ENCODE measurements around the gene CACNB2.

Gene CACNB2

GRCh38 chr10:18140149-18140956 lies at the start of gene CACNB2:
CACNB2 (plus strand) TSS chr10:18140424.
- in situ Hi-C loops (cut with HindIII; ENCODE audit: low pct_unique_long_range_greater_than_20kb, low sequenced_read_pairs), result no loop called here
- DNase-seq (ENCODE audit: low read depth in 1 of 2, low spot score in 1 of 2), result peak; percentile 57 to 58
- no peak for TF ChIP-seq JUND (IDR thresholded peaks at IDR 0.05; ENCODE audit: low read depth)

GRCh38 chr10:18094332-18094731 lies 45.9 kb upstream of the CACNB2 start:
- in situ Hi-C loops (cut with HindIII; ENCODE audit: low pct_unique_long_range_greater_than_20kb, low sequenced_read_pairs), result no loop called here

GRCh38 chr10:18094793-18095192 lies 45.4 kb upstream of the CACNB2 start:
- in situ Hi-C loops (cut with HindIII; ENCODE audit: low pct_unique_long_range_greater_than_20kb, low sequenced_read_pairs), result no loop called here
- TF ChIP-seq JUND (IDR thresholded peaks at IDR 0.05; ENCODE audit: low read depth), result no peak
- DNase-seq (ENCODE audit: low read depth in 1 of 2, low spot score in 1 of 2), result no peak

More at GRCh38 chr10:18094332-18094731, 45.9 kb upstream of the CACNB2 start:
- TF ChIP-seq JUND (IDR thresholded peaks at IDR 0.05; ENCODE audit: low read depth), result no peak
- no peak for DNase-seq (ENCODE audit: low read depth in 1 of 2, low spot score in 1 of 2)

- DNase-seq (ENCODE audit: low read depth in 1 of 2, low spot score in 1 of 2), result no peak
- in situ Hi-C loops (cut with HindIII; ENCODE audit: low pct_unique_long_range_greater_than_20kb, low sequenced_read_pairs), result no loop called here
- no peak for TF ChIP-seq JUND (IDR thresholded peaks at IDR 0.05; ENCODE audit: low read depth)
Measured at GRCh38 chr10:18097524-18097923, 42.7 kb upstream of the CACNB2 start.

- no peak for TF ChIP-seq JUND (IDR thresholded peaks at IDR 0.05; ENCODE audit: low read depth)
- DNase-seq (ENCODE audit: low read depth in 1 of 2, low spot score in 1 of 2), result no peak
- in situ Hi-C loops (cut with HindIII; ENCODE audit: low pct_unique_long_range_greater_than_20kb, low sequenced_read_pairs), result no loop called here
Measured at GRCh38 chr10:18098201-18098600, 42.0 kb upstream of the CACNB2 start.

GRCh38 chr10:18099415-18099814 lies 40.8 kb upstream of the CACNB2 start:
- in situ Hi-C loops (cut with HindIII; ENCODE audit: low pct_unique_long_range_greater_than_20kb, low sequenced_read_pairs), result no loop called here
- no peak for DNase-seq (ENCODE audit: low read depth in 1 of 2, low spot score in 1 of 2)
- TF ChIP-seq JUND (IDR thresholded peaks at IDR 0.05; ENCODE audit: low read depth), result no peak

- DNase-seq (ENCODE audit: low read depth in 1 of 2, low spot score in 1 of 2), result no peak
- TF ChIP-seq JUND (IDR thresholded peaks at IDR 0.05; ENCODE audit: low read depth), result no peak
- in situ Hi-C loops (cut with HindIII; ENCODE audit: low pct_unique_long_range_greater_than_20kb, low sequenced_read_pairs), result no loop called here
Measured at GRCh38 chr10:18100669-18101068, 39.6 kb upstream of the CACNB2 start.

- TF ChIP-seq JUND (IDR thresholded peaks at IDR 0.05; ENCODE audit: low read depth), result no peak
- DNase-seq (ENCODE audit: low read depth in 1 of 2, low spot score in 1 of 2), result no peak
- in situ Hi-C loops (cut with HindIII; ENCODE audit: low pct_unique_long_range_greater_than_20kb, low sequenced_read_pairs), result no loop called here
Measured at GRCh38 chr10:18102404-18102803, 37.8 kb upstream of the CACNB2 start.

GRCh38 chr10:18104223-18104872 lies 35.9 kb upstream of the CACNB2 start:
- in situ Hi-C loops (cut with HindIII; ENCODE audit: low pct_unique_long_range_greater_than_20kb, low sequenced_read_pairs), result no loop called here
- no peak for TF ChIP-seq JUND (IDR thresholded peaks at IDR 0.05; ENCODE audit: low read depth)
- peak; percentile 18 to 67 for DNase-seq (ENCODE audit: low read depth in 1 of 2, low spot score in 1 of 2)

- in situ Hi-C loops (cut with HindIII; ENCODE audit: low pct_unique_long_range_greater_than_20kb, low sequenced_read_pairs), result no loop called here
- no peak for DNase-seq (ENCODE audit: low read depth in 1 of 2, low spot score in 1 of 2)
Measured at GRCh38 chr10:18109341-18109870, 30.8 kb upstream of the CACNB2 start.

GRCh38 chr10:18113881-18114280 lies 26.3 kb upstream of the CACNB2 start:
- in situ Hi-C loops (cut with HindIII; ENCODE audit: low pct_unique_long_range_greater_than_20kb, low sequenced_read_pairs), result no loop called here

More at GRCh38 chr10:18109341-18109870, 30.8 kb upstream of the CACNB2 start:
- TF ChIP-seq JUND (IDR thresholded peaks at IDR 0.05; ENCODE audit: low read depth), result no peak

GRCh38 chr10:18117276-18117675 lies 22.9 kb upstream of the CACNB2 start:
- in situ Hi-C loops (cut with HindIII; ENCODE audit: low pct_unique_long_range_greater_than_20kb, low sequenced_read_pairs), result no loop called here
- TF ChIP-seq JUND (IDR thresholded peaks at IDR 0.05; ENCODE audit: low read depth), result no peak
- no peak for DNase-seq (ENCODE audit: low read depth in 1 of 2, low spot score in 1 of 2)

More at GRCh38 chr10:18113881-18114280, 26.3 kb upstream of the CACNB2 start:
- TF ChIP-seq JUND (IDR thresholded peaks at IDR 0.05; ENCODE audit: low read depth), result no peak
- DNase-seq (ENCODE audit: low read depth in 1 of 2, low spot score in 1 of 2), result no peak

- TF ChIP-seq JUND (IDR thresholded peaks at IDR 0.05; ENCODE audit: low read depth), result no peak
- in situ Hi-C loops (cut with HindIII; ENCODE audit: low pct_unique_long_range_greater_than_20kb, low sequenced_read_pairs), result no loop called here
Measured at GRCh38 chr10:18122753-18123152, 17.5 kb upstream of the CACNB2 start.

More at GRCh38 chr10:18122753-18123152, 17.5 kb upstream of the CACNB2 start:
- no peak for DNase-seq (ENCODE audit: low read depth in 1 of 2, low spot score in 1 of 2)

Data from T47D (cell line).